Neutrophil (primary cell): ENCODE measurements around the gene FOXP4.

ENCODE experiments used
- H3K27ac ChIP-seq: fragments of 200-600 bp; sonication (generic); 2 replicates; pipeline ENCODE4 v1.5.1; 2016; ENCODE audit warnings: mild to moderate bottlenecking, moderate library complexity
- H3K27me3 ChIP-seq: fragments of 200-600 bp; sonication (generic); 2 replicates; pipeline ENCODE4 v1.6.0; 2016; ENCODE audit warnings: mild to moderate bottlenecking
- H3K36me3 ChIP-seq: fragments of 200-600 bp; sonication (generic); 2 replicates; pipeline ENCODE4 v1.5.1; 2017
- H3K4me1 ChIP-seq, 2 experiments: fragments of 200-600 bp in 1 of 2; sonication (generic) in 1 of 2; 1 replicate in 1 of 2; 2 replicates in 1 of 2; pipeline versions ENCODE4 v1.5.1 to v1.6.1; 2013 to 2016; ENCODE audit warnings: low read depth in 1 of 2, low read length in 1 of 2, mild to moderate bottlenecking in 1 of 2, moderate library complexity in 1 of 2; ENCODE audit not compliant: control insufficient read depth in 1 of 2, insufficient read depth in 1 of 2
- H3K4me3 ChIP-seq, 2 experiments: fragments of 200-600 bp in 1 of 2; sonication (generic) in 1 of 2; 1 replicate in 1 of 2; 2 replicates in 1 of 2; pipeline ENCODE4 v1.5.1; 2013 to 2016; ENCODE audit warnings: low read depth in 1 of 2, low read length in 1 of 2, mild to moderate bottlenecking in 1 of 2, moderate library complexity in 1 of 2
- H3K9me3 ChIP-seq: fragments of 200-600 bp; sonication (generic); 2 replicates; pipeline ENCODE4 v1.5.1; 2016
- CTCF ChIP-seq: fragments of 200-600 bp; sonication (generic); IDR thresholded peaks from 2 replicates; pipeline ENCODE4 v1.5.1; 2016; ENCODE audit warnings: antibody characterized with exemption

The FOXP4 gene

GRCh38 chr6:41518118-41518517 is 28.1 kb upstream of the FOXP4 start:
- Histone ChIP-seq H3K36me3 (no peaks in the 10 kb centered on the region), H3K4me1 (no peaks in the 10 kb centered on the region), H3K4me3 (no peak overlapping the region), H3K27me3 (peaks cover 34% of the 10 kb centered on the region), H3K9me3 (no peaks in the 10 kb centered on the region), H3K27ac (no peak overlapping the region)
- TF ChIP-seq CTCF: no peak

GRCh38 chr6:41519305-41519744 is 26.9 kb upstream of the FOXP4 start:
- Histone ChIP-seq H3K9me3 (no peaks in the 10 kb centered on the region), H3K4me3 (no peak overlapping the region)
- TF ChIP-seq CTCF: no peak

GRCh38 chr6:41519745-41520699 is 26.2 kb upstream of the FOXP4 start:
- H3K27ac ChIP-seq: no peak overlapping the region
- no peak for TF ChIP-seq CTCF
- no peaks in the 10 kb centered on the region for H3K36me3 ChIP-seq
- peaks cover 49% of the 10 kb centered on the region for H3K27me3 ChIP-seq
- no peak overlapping the region for H3K4me3 ChIP-seq
- no peaks in the 10 kb centered on the region for H3K4me1 ChIP-seq
- H3K9me3 ChIP-seq: no peaks in the 10 kb centered on the region

More at GRCh38 chr6:41519305-41519744, 26.9 kb upstream of the FOXP4 start:
- H3K4me1 ChIP-seq: no peaks in the 10 kb centered on the region
- no peak overlapping the region for H3K27ac ChIP-seq
- H3K27me3 ChIP-seq: peaks cover 42% of the 10 kb centered on the region
- H3K36me3 ChIP-seq: no peaks in the 10 kb centered on the region

- no peak overlapping the region for H3K4me3 ChIP-seq
- no peaks in the 10 kb centered on the region for H3K36me3 ChIP-seq
- no peak overlapping the region for H3K27ac ChIP-seq
- no peaks in the 10 kb centered on the region for H3K9me3 ChIP-seq
- no peaks in the 10 kb centered on the region for H3K4me1 ChIP-seq
- no peak for TF ChIP-seq CTCF
- peaks cover 61% of the 10 kb centered on the region for H3K27me3 ChIP-seq
Observed at GRCh38 chr6:41522780-41523548, 23.2 kb upstream of the FOXP4 start.

- TF ChIP-seq CTCF: no peak
- H3K4me3 ChIP-seq: no peak overlapping the region
- peaks cover 71% of the 10 kb centered on the region for H3K27me3 ChIP-seq
- no peak overlapping the region for H3K27ac ChIP-seq
- no peaks in the 10 kb centered on the region for H3K9me3 ChIP-seq
- H3K4me1 ChIP-seq: no peaks in the 10 kb centered on the region
- no peaks in the 10 kb centered on the region for H3K36me3 ChIP-seq
Observed at GRCh38 chr6:41523915-41524633, 22.1 kb upstream of the FOXP4 start.
